Measurements from ENCODE around the gene CRTAC1.
A peak's percentile ranks its signal among the peaks of the same experiment; 100 is the strongest.

CRTAC1 gene

DNA sequence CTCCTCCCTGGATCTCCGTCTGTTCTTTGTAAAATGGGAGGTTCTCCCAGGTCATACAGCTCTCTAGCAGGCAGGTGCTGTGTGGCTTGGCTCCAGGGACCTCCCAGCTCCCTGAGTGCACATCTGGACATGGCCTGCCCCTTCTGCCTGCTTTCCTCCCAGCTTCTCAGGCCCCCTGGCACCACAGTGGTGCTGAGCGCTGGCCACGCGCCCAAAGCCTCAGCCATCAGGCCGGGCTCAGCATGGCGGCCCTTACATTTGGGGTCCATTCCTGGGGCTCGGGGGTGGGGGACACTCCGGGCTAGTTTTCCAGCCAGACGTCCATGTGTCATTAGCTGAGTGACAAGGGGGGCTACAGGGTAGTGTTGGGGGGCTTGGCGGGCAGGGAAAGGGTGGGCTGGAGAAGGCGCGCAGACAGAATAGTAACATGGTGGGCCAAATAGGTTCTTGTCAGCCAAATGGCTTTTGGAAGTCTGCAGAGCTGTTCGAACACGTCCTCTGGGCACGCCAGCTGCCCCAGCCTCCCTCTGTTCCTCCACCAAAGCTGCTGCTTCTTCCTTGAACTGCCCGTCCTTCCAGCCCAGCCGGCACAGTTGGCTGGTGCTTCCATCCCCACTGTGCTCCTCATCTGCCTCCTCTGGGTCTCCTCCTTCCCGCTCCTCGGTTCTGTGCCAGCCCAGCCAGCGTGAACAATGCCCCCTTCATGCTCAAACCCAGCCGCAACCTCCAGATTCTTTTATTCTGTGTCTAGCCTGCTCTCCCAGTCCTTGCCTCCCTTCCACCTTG is 114.9 kb downstream of the CRTAC1 start:
- Histone ChIP-seq H3K79me2 (no peaks in the 10 kb centered on the region), H3K27me3 (ENCODE audit: control insufficient read depth, insufficient read depth, low read length) (no peaks in the 10 kb centered on the region)

DNA sequence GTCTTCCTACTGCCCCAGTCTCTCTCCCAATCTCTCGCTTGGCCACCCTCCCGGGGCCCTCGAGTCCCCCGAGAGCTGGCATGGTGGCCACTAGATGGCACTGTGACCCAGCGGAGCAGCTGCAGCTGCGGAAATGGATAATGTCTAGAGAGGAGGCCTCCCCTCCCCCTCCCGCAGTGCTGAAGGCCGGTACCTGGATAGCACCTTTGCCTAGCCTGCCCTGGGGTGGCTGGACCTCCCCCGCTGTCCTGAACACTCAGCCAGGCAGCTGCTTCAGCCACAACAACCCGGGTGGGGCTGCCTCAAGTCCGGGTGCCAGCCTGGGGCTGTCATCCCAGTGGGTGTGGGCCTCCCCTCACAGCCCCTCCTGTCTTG is 115.6 kb downstream of the CRTAC1 start:
- no peaks in the 10 kb centered on the region for H3K36me3 ChIP-seq (ENCODE audit: control insufficient read depth, insufficient read depth, low read length)
- H3K4me3 ChIP-seq (ENCODE audit: low read depth, low read length) = no peak overlapping the region
- TF ChIP-seq CTCF (IDR thresholded peaks at IDR 0.05) = peak; percentile 97
- no peak overlapping the region for H3K9ac ChIP-seq
- H3K4me1 ChIP-seq = no peaks in the 10 kb centered on the region
- H3K9me3 ChIP-seq (ENCODE audit: control insufficient read depth, low read length) = no peaks in the 10 kb centered on the region
- H3K27me3 ChIP-seq (ENCODE audit: control insufficient read depth, insufficient read depth, low read length) = no peaks in the 10 kb centered on the region
- H2AFZ ChIP-seq = peak overlapping the region; percentile 54
- no peak overlapping the region for H3K4me2 ChIP-seq (ENCODE audit: low read length)
- H3K27ac ChIP-seq = no peak overlapping the region
- H3K79me2 ChIP-seq = no peaks in the 10 kb centered on the region

More for the DNA sequence above, 114.9 kb downstream of the CRTAC1 start:
- H3K36me3 ChIP-seq (ENCODE audit: control insufficient read depth, insufficient read depth, low read length) = no peaks in the 10 kb centered on the region
- no peak for TF ChIP-seq CTCF (IDR thresholded peaks at IDR 0.05)
- no peak overlapping the region for H3K4me2 ChIP-seq (ENCODE audit: low read length)
- no peaks in the 10 kb centered on the region for H3K4me1 ChIP-seq
- H3K9me3 ChIP-seq (ENCODE audit: control insufficient read depth, low read length) = no peaks in the 10 kb centered on the region
- no peak overlapping the region for H3K27ac ChIP-seq
- H3K4me3 ChIP-seq (ENCODE audit: low read depth, low read length) = no peak overlapping the region
- no peak overlapping the region for H2AFZ ChIP-seq
- H3K9ac ChIP-seq = no peak overlapping the region

DNA sequence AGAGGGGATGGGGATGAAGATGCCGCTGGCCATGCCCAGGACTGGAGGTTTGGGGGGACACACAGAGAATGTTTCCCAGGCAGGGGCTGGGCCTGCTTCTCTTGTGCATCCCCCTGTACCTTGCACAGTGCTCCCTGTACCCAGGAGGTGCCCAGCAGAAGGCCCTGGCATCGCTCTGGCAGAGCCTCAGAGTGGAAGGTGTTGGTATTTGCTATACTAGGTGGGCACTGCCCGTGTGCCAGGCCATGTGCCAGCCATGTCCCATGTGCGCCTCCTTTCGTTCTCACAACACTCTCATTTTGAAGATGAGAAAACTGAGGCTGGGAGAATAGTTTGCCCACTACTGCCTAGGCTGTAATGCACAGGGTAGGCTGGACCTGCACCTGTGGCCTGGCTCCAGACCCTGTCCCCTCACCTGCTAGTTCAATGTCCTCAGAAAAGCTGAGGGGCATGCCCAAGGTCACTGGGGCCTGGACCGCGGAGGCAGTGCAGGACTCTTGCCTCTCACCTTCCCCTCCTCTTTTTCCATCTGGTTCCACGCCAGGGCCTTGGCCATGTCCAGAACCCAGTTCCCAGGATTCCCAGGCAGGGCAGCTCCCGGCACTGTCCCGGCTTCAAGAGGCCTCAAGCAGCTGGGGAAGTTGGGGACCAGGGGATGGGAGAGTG is 116.1 kb downstream of the CRTAC1 start:
- H3K27me3 ChIP-seq (ENCODE audit: control insufficient read depth, insufficient read depth, low read length) = no peaks in the 10 kb centered on the region
- no peak overlapping the region for H3K27ac ChIP-seq
- no peak for TF ChIP-seq CTCF (IDR thresholded peaks at IDR 0.05)
- peak overlapping the region; percentile 54 for H2AFZ ChIP-seq
- no peaks in the 10 kb centered on the region for H3K36me3 ChIP-seq (ENCODE audit: control insufficient read depth, insufficient read depth, low read length)
- H3K79me2 ChIP-seq = no peaks in the 10 kb centered on the region
- H3K9ac ChIP-seq = no peak overlapping the region
- H3K4me3 ChIP-seq (ENCODE audit: low read depth, low read length) = no peak overlapping the region
- H3K4me1 ChIP-seq = no peaks in the 10 kb centered on the region
- no peaks in the 10 kb centered on the region for H3K9me3 ChIP-seq (ENCODE audit: control insufficient read depth, low read length)
- H3K4me2 ChIP-seq (ENCODE audit: low read length) = no peak overlapping the region

GRCh38 chr10:97913614-97914013 is 116.8 kb downstream of the CRTAC1 start:
- H3K79me2 ChIP-seq = no peaks in the 10 kb centered on the region
- H3K4me2 ChIP-seq (ENCODE audit: low read length) = no peak overlapping the region
- no peak overlapping the region for H3K9ac ChIP-seq

More at GRCh38 chr10:97913614-97914013, 116.8 kb downstream of the CRTAC1 start:
- no peaks in the 10 kb centered on the region for H3K9me3 ChIP-seq (ENCODE audit: control insufficient read depth, low read length)
- H3K36me3 ChIP-seq (ENCODE audit: control insufficient read depth, insufficient read depth, low read length) = no peaks in the 10 kb centered on the region
- H3K27ac ChIP-seq = no peak overlapping the region
- no peaks in the 10 kb centered on the region for H3K4me1 ChIP-seq
- no peak for TF ChIP-seq CTCF (IDR thresholded peaks at IDR 0.05)
- H3K27me3 ChIP-seq (ENCODE audit: control insufficient read depth, insufficient read depth, low read length) = no peaks in the 10 kb centered on the region
- H2AFZ ChIP-seq = no peak overlapping the region
- H3K4me3 ChIP-seq (ENCODE audit: low read depth, low read length) = no peak overlapping the region
